ENCODE measurements around the gene AKNAD1.

DNA sequence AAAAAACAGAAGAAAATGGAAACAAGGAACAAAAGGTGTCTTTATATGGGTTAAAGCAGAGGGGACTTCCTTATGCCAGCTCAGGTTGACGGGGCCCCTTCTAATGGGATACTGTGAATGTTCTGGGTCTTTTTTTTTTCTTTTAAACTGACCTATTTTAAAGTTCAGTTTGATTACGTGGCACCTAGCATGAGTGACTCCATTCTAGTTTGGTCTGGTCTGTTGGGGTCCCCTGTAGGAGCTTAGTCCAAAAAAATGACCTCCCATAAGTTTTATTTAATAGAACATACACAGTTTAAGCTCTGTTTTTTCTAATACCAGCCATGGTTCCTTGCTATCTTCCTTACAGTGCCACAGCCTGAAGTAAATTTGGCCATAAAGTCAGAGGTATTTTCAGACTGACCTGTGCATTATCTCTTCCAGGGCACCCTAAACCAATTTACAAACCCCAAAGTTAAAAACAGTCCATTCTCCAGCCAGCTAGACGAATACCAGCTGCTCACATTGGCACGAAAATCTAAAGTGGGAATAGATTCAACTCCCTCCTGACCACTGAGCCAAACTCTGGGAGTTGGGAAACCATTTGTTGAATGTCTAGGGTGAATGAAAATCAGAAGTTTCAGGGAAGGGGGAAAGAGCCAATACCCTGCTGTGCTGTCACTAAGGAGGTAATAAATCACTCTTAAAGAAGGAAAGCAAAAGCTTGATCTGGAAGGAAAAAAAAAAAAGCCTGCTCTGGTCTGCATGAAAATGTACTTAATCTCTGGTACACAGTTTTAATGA lies 42.4 kb downstream of the AKNAD1 start:
- TF ChIP-seq, protein P1, sequence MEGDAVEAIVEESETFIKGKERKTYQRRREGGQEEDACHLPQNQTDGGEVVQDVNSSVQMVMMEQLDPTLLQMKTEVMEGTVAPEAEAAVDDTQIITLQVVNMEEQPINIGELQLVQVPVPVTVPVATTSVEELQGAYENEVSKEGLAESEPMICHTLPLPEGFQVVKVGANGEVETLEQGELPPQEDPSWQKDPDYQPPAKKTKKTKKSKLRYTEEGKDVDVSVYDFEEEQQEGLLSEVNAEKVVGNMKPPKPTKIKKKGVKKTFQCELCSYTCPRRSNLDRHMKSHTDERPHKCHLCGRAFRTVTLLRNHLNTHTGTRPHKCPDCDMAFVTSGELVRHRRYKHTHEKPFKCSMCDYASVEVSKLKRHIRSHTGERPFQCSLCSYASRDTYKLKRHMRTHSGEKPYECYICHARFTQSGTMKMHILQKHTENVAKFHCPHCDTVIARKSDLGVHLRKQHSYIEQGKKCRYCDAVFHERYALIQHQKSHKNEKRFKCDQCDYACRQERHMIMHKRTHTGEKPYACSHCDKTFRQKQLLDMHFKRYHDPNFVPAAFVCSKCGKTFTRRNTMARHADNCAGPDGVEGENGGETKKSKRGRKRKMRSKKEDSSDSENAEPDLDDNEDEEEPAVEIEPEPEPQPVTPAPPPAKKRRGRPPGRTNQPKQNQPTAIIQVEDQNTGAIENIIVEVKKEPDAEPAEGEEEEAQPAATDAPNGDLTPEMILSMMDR (IDR thresholded peaks at IDR 0.05), result no peak
- no peak for TF ChIP-seq POLR2A (IDR thresholded peaks at IDR 0.05)
